Small intestine (tissue), 7 donors: Measurements from ENCODE around the gene RPA3. TPM values are rescaled to one million over a fixed set of nuclear protein-coding genes. Genes with fewer than 3 reads are reported as not detected.
A peak's percentile ranks its signal among the peaks of the same experiment; 100 is the strongest.

Experiments used
- DNase-seq, 2 donors: peaks; one replicate each; pipeline versions ENCODE4 v3.0.0 to v3.0.0-alpha.2; 2013
- FAIRE-seq: peaks from 2 replicates; lab custom pipeline; 2012; peaks lifted over from hg19 to GRCh38; lab: Jason Lieb, UNC
- H3K27ac ChIP-seq, 3 donors: one replicate each; pipeline ENCODE4 v1.5.1; 2013; ENCODE audit warnings: low read length in 2 of 3, mild to moderate bottlenecking in 2 of 3, control low read depth in 1 of 3, inconsistent platforms in 1 of 3, low read depth in 1 of 3, moderate library complexity in 1 of 3
- H3K27me3 ChIP-seq, 3 donors: one replicate each; pipeline ENCODE4 v1.6.1; 2013; ENCODE audit warnings: low read length in 3 of 3, inconsistent platforms in 1 of 3; ENCODE audit not compliant: control insufficient read depth in 3 of 3, insufficient read depth in 3 of 3
- H3K36me3 ChIP-seq, 3 donors: one replicate each; pipeline ENCODE4 v1.6.1; 2013; ENCODE audit warnings: low read length in 3 of 3, inconsistent platforms in 1 of 3, low read depth in 1 of 3, mild to moderate bottlenecking in 1 of 3, moderate library complexity in 1 of 3; ENCODE audit not compliant: control insufficient read depth in 3 of 3, insufficient read depth in 2 of 3
- H3K4me1 ChIP-seq, 3 donors: one replicate each; pipeline ENCODE4 v1.6.1; 2013; ENCODE audit warnings: low read length in 2 of 3, inconsistent platforms in 1 of 3, low read depth in 1 of 3, mild to moderate bottlenecking in 1 of 3, moderate library complexity in 1 of 3; ENCODE audit not compliant: control insufficient read depth in 3 of 3, insufficient read depth in 2 of 3
- H3K4me3 ChIP-seq, 3 donors: one replicate each; pipeline ENCODE4 v1.5.1; 2013; ENCODE audit warnings: low read length in 3 of 3, control low read depth in 1 of 3, inconsistent platforms in 1 of 3, low read depth in 1 of 3, mild to moderate bottlenecking in 1 of 3, moderate library complexity in 1 of 3
- H3K9me3 ChIP-seq, 2 donors: one replicate each; pipeline ENCODE4 v1.6.1; 2013; ENCODE audit warnings: low read depth in 1 of 2, low read length in 1 of 2; ENCODE audit not compliant: control insufficient read depth in 2 of 2, insufficient read depth in 1 of 2
- WGBS, 3 donors: extraction: QIAGEN DNeasy Blood & Tissue Kit; methylation state at CpG; one replicate each; pipeline ENCODE4 v1.1.7; 2013; 5-methylcytosine and 5-hydroxymethylcytosine counted together
- polyA plus RNA-seq, 4 donors: library from polyadenylated mRNA; stranded (reverse) in 3 of 4; unstranded in 1 of 4; fragments of 200-250 nt in 3 of 4; fragments of 120-200 nt in 1 of 4; gene quantifications; one replicate each; pipeline versions ENCODE4 v1.2.1 to v1.2.3, GENCODE V29; 2013
- donor health status: healthy with polysubstance abuse.
- donor health status: control.
- donor health status: control.
- donor health status: Bipolar disorder and iron deficiency.
- donor health status: healthy.

Gene RPA3
- polyA plus RNA-seq, 4 donors, result 30.0 to 37.2 (median 33.6) TPM

DNA sequence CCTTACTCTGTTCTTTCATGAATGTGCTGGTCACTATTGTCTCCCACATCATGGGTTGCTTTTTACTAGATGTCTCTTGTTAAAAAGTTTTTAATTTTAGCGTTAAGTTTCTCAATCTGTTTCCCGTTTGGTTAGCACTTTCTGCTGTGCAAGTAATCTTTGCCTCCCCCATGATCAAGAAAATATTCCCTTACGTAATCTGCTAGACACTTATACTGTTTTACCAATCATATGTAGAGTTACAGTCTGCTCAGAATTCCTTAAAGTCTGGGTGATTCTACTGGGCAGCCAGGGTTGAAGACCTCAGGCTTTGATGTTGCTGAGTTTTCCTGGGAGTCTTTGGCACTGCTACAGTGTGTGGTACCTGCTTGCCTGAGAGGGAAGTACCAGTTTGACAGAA, 38.2 kb upstream of the RPA3 start:
- H3K27me3 ChIP-seq, result no peaks in the 10 kb centered on the region
- H3K9me3 ChIP-seq, result no peaks in the 10 kb centered on the region
- H3K4me3 ChIP-seq, result no peak overlapping the region
- FAIRE-seq (no peak), DNase-seq (no peak)
- no peaks in the 10 kb centered on the region for H3K36me3 ChIP-seq
- no peak overlapping the region for H3K27ac ChIP-seq
- H3K4me1 ChIP-seq, result peaks cover 0 to 2% (median 0%) of the 10 kb centered on the region in 3 donors
- WGBS, 3 donors, result 94 to 100% (median 98%) methylated on average over 3 of the region's 3 CpGs

DNA sequence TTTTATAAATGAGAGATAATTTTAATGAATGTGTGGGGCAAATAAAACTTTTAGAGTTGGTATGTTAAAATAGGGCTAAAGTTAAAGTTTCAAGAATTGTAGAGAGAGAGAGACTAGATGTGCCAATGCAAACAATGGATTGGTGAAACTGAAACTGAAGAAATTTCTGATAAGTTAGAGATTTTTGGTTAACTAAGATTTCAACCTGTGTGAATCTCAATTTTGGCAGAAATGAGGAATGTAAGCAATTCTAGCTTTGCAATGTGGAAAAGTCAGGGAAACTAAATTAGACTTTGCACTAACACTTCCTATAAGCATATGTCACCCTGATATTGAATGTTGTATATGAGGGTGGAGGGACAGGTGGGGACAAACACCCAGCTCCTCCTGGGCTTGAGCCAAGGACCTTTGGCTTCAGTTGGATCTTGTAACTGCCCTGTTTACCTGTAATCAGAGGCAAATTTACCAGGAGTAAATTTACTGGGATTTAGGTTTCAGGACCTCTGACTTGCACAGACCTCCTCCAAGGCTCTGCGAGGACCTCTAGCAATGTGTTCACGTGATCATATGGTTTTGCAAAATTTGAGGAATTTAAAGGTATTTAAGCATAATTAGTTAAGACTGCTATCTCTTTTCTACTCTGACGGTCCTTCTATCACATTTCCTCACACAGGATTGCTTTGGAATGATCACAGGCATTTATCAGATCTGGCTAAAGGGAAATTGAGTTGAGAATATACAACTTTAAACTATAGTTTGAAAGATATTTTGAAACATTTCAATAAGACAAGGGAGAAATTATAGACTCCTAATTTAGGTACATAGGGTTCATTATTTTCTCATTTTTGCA, 33.1 kb upstream of the RPA3 start:
- Histone ChIP-seq H3K27me3 (no peaks in the 10 kb centered on the region), H3K4me1 (peaks cover 0 to 6% (median 1%) of the 10 kb centered on the region in 3 donors), H3K9me3 (no peaks in the 10 kb centered on the region), H3K4me3 (peak overlapping the region in 2 of 3 donors; percentile 15 to 36), H3K27ac (peak overlapping the region; percentile 26 to 60 (median 45)), H3K36me3 (no peaks in the 10 kb centered on the region)
- DNase-seq (peak; percentile 68 to 91), FAIRE-seq (no peak)
- 25 to 63% (median 42%) methylated on average over 3 of the region's 3 CpGs for WGBS, 3 donors

DNA sequence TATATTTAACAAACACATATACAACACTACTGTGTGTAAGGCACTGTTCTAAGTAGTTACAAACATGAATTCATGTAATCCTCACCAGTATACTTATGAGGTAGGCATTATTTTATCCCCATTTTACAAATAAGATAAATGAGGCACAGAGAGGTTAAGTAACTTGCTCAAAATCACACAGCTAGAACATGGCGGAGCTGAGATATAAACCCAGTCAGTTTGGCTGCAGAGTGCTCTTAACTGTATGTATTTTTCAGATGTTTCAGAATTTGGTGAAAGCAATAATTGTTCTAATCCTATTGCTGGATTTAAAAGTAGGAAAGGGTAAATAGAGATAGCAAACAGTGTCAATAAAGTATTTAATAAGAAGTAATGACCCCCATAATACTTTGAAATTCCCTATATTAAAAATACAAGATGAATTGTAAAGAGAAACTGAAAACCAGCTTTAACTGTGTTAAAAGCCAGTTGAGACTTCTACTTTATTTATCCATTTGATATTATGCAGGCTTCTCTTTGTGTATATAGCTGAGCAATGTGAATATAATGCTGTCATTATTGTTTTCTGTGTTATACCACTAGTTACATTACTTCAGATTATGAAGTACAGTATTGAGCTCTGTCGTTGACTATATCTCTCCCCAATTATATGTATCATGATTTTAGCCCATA, 32.3 kb upstream of the RPA3 start:
- no peaks in the 10 kb centered on the region for H3K9me3 ChIP-seq
- H3K27me3 ChIP-seq, result no peaks in the 10 kb centered on the region
- peak in 1 of 2 donors; percentile 17 for DNase-seq
- H3K36me3 ChIP-seq, result no peaks in the 10 kb centered on the region
- 57 to 75% (median 60%) methylated on average over 2 of the region's 2 CpGs for WGBS, 3 donors
- H3K4me1 ChIP-seq, result peaks cover 0 to 6% (median 5%) of the 10 kb centered on the region in 3 donors
- no peak for FAIRE-seq
- peak overlapping the region in 1 of 3 donors; percentile 26 for H3K27ac ChIP-seq
- no peak overlapping the region for H3K4me3 ChIP-seq

DNA sequence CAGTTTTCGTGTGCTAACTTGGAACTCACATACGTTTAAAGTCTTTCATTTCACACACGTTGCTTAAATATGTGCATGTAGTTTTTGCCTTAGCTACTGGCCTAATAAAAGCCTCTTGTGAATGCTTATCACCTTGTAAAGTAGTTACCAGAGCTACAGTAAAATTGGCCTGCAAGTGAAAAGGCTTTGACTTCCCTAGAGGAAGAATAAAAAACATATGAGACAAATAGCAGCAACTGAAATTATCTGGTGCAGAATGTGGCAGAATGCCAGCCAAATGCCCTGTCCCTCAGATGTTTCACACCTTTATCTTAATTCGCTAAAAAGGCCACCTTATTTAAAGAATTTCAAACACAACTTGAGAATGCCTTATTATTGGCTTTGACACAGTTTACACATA, 28.1 kb upstream of the RPA3 start:
- peaks cover 0 to 5% (median 3%) of the 10 kb centered on the region in 3 donors for H3K4me1 ChIP-seq
- no peaks in the 10 kb centered on the region for H3K36me3 ChIP-seq
- WGBS, 3 donors, result 12 to 66% (median 29%) methylated on average over 4 of the region's 4 CpGs
- peak; percentile 21 to 28 for DNase-seq
- no peak overlapping the region for H3K4me3 ChIP-seq
- H3K27ac ChIP-seq, result no peak overlapping the region
- FAIRE-seq, result no peak
- no peaks in the 10 kb centered on the region for H3K9me3 ChIP-seq
- H3K27me3 ChIP-seq, result no peaks in the 10 kb centered on the region

DNA sequence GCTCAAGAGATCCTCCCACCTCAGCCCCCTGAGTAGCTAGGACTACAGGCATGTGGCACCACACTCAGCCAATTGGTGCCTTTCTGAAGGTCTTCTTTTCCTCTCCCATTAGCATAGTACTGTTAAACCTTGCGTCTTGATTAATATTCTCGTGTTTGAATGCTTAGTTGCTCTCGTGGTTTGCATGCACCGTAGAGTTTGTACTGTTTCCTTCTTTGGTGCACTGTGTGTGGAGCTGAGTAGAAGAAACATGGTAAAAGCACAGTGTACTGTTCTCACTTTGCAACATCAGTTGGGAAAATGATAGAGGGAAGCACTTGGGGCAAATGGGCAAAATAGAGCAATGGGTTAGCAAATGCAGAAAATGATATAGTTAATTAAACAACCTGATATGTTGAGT, 27.6 kb upstream of the RPA3 start:
- DNase-seq (no peak), FAIRE-seq (no peak)
- Histone ChIP-seq H3K27ac (no peak overlapping the region), H3K9me3 (no peaks in the 10 kb centered on the region), H3K4me1 (peaks cover 0 to 5% (median 0%) of the 10 kb centered on the region in 3 donors), H3K36me3 (no peaks in the 10 kb centered on the region), H3K4me3 (no peak overlapping the region), H3K27me3 (no peaks in the 10 kb centered on the region)
- WGBS, 3 donors, result 87 to 91% (median 88%) methylated on average over 4 of the region's 4 CpGs

DNA sequence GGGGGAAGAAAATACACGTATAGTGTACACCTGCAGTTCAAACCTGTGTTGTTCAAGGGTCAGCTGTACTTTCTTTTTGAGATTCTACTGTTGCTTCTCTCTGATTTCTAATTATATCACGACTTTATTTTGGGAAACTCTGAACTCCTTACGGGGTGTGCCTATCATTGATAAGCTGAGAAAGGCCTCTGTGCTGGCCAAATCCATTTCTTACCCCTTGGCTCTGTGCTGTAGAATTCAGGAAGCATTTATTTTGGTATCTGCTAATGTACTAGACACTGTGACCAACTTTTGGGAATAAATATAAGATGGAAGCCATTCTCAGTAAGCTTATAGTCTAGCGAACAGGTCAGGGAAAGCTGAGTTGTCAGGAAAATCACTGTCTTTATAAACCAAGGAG, 26.9 kb upstream of the RPA3 start:
- peaks cover 0 to 5% (median 0%) of the 10 kb centered on the region in 3 donors for H3K4me1 ChIP-seq
- WGBS, 3 donors, result 49 to 64% (median 62%) methylated on average over 4 of the region's 4 CpGs
- DNase-seq (no peak), FAIRE-seq (no peak)
- no peaks in the 10 kb centered on the region for H3K36me3 ChIP-seq
- no peak overlapping the region for H3K4me3 ChIP-seq
- no peaks in the 10 kb centered on the region for H3K9me3 ChIP-seq
- no peak overlapping the region for H3K27ac ChIP-seq
- H3K27me3 ChIP-seq, result no peaks in the 10 kb centered on the region

DNA sequence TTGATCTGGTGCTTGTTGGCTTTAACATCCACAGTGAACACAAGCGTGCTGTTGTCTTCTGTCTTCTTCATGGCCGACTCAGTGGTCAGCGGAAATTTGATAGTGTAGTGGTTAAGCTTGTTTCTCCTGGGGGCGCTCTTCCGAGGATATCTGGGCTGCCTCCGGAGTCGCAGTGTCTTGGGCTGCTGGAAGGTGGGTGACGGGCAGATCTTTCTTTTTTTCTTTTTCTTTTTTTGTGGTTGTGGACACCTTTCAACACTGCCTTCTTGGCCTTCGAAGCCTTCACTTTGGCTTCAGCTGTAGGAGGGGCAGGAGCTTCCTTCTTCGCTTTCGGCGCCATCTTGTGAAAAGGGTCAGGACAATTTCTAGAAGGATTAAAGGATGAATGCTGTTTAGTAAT, 23.8 kb upstream of the RPA3 start:
- Histone ChIP-seq H3K4me1 (peaks cover 0 to 7% (median 0%) of the 10 kb centered on the region in 3 donors), H3K27ac (no peak overlapping the region), H3K27me3 (no peaks in the 10 kb centered on the region), H3K9me3 (no peaks in the 10 kb centered on the region), H3K36me3 (no peaks in the 10 kb centered on the region), H3K4me3 (no peak overlapping the region)
- FAIRE-seq, result no peak
- WGBS, 3 donors, result 97 to 98% (median 98%) methylated on average over 12 of the region's 12 CpGs
- DNase-seq, result no peak

DNA sequence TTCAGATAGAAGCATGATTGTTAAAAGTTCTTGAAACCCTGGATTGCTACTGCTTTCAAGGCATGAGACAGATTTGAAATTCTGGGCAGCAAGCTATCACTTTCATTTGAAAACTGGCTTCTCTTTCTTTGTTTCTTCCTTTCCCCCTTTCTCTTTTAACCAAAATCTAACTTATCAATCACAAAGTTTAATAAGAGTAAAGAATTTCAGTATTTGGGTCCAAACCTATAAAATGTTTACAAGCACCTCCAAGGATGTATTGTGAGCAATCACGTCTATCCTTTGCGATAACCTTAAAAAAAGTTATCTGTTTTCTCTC, 21.6 kb upstream of the RPA3 start:
- Histone ChIP-seq H3K27me3 (no peaks in the 10 kb centered on the region), H3K9me3 (no peaks in the 10 kb centered on the region), H3K36me3 (peaks cover 0 to 3% (median 0%) of the 10 kb centered on the region in 3 donors), H3K4me1 (peaks cover 0 to 2% (median 0%) of the 10 kb centered on the region in 3 donors), H3K27ac (no peak overlapping the region), H3K4me3 (no peak overlapping the region)
- FAIRE-seq (no peak), DNase-seq (no peak)
- 89 to 91% (median 91%) methylated on average over 2 of the region's 2 CpGs for WGBS, 3 donors
